PFSK-1 (cell line): ENCODE measurements around the gene DNAJB11.

ENCODE experiments used
- POLR2AphosphoS5 ChIP-seq: IDR thresholded peaks from 2 replicates; pipeline ENCODE4 v1.6.1; 2012; ENCODE audit warnings: low read depth, mild to moderate bottlenecking, control low read depth, low read length, moderate library complexity
- TF ChIP-seq, protein P1 (sequence below), 2 experiments: IDR thresholded peaks; 2 replicates each; pipeline versions ENCODE4 v1.6.1 to v1.8.0; 2011 to 2012; ENCODE audit warnings: low read depth in 2 of 2, low read length in 2 of 2, control low read depth in 1 of 2, inconsistent platforms in 1 of 2, mild to moderate bottlenecking in 1 of 2, moderate library complexity in 1 of 2; ENCODE audit not compliant: insufficient read depth in 1 of 2

DNA sequence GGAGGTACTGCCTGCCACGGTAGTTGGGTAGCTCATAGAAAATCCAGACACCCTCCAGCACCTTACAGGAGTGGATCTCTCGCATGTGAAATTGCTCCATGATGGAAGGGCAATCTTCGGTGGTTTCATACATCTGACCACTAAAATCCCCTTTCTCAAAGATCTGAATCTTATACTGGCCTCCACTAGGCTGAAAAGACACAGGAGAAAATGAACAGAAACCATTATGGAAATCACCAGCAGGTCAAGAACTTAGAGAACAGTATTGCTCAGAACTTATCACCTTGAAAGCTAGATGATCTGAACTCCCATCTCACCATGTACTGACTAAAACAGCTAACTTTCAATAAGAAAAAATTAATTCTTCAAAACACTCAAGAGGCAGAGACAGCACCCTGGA lies 31.7 kb upstream of the DNAJB11 start:
- no peak for TF ChIP-seq POLR2AphosphoS5
- TF ChIP-seq, protein P1, sequence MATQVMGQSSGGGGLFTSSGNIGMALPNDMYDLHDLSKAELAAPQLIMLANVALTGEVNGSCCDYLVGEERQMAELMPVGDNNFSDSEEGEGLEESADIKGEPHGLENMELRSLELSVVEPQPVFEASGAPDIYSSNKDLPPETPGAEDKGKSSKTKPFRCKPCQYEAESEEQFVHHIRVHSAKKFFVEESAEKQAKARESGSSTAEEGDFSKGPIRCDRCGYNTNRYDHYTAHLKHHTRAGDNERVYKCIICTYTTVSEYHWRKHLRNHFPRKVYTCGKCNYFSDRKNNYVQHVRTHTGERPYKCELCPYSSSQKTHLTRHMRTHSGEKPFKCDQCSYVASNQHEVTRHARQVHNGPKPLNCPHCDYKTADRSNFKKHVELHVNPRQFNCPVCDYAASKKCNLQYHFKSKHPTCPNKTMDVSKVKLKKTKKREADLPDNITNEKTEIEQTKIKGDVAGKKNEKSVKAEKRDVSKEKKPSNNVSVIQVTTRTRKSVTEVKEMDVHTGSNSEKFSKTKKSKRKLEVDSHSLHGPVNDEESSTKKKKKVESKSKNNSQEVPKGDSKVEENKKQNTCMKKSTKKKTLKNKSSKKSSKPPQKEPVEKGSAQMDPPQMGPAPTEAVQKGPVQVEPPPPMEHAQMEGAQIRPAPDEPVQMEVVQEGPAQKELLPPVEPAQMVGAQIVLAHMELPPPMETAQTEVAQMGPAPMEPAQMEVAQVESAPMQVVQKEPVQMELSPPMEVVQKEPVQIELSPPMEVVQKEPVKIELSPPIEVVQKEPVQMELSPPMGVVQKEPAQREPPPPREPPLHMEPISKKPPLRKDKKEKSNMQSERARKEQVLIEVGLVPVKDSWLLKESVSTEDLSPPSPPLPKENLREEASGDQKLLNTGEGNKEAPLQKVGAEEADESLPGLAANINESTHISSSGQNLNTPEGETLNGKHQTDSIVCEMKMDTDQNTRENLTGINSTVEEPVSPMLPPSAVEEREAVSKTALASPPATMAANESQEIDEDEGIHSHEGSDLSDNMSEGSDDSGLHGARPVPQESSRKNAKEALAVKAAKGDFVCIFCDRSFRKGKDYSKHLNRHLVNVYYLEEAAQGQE (IDR thresholded peaks at IDR 0.05; ENCODE audit: insufficient read depth in 1 of 2, low read depth in 2 of 2, low read length in 2 of 2) = no peak
